HG03558 (cell line): ENCODE measurements around the gene HOXC12.

ENCODE experiments used
- ATAC-seq: cut with Tn5 transposase; IDR thresholded peaks from one replicate; pipeline ENCODE4 v1.9.1; 2021; ENCODE audit warnings: moderate number of reproducible peaks; ENCODE audit not compliant: unreplicated experiment; ENCODE audit errors: extremely low read depth

HOXC12 gene

GRCh38 chr12:53940443-53941014 lies 14.2 kb upstream of the HOXC12 start:
- ATAC-seq = no peak

- no peak for ATAC-seq
These were observed 13.5 kb upstream of the HOXC12 start for GRCh38 chr12:53941187-53941586.

GRCh38 chr12:53941750-53942149 lies 13.0 kb upstream of the HOXC12 start:
- ATAC-seq = no peak

GRCh38 chr12:53942467-53942997 lies 12.2 kb upstream of the HOXC12 start:
- no peak for ATAC-seq

GRCh38 chr12:53944209-53944608 lies 10.5 kb upstream of the HOXC12 start:
- no peak for ATAC-seq

- no peak for ATAC-seq
These were observed 9.5 kb upstream of the HOXC12 start for GRCh38 chr12:53944907-53945847.

- no peak for ATAC-seq
These were observed 7.0 kb upstream of the HOXC12 start for GRCh38 chr12:53947743-53948142.

GRCh38 chr12:53948650-53949593 lies 5.8 kb upstream of the HOXC12 start:
- ATAC-seq = no peak

- no peak for ATAC-seq
These were observed 4.9 kb upstream of the HOXC12 start for GRCh38 chr12:53949631-53950436.

GRCh38 chr12:53950437-53950773 lies 4.3 kb upstream of the HOXC12 start:
- ATAC-seq = no peak

- no peak for ATAC-seq
These were observed 3.7 kb upstream of the HOXC12 start for GRCh38 chr12:53950789-53951576.

- ATAC-seq = no peak
These were observed 2.9 kb upstream of the HOXC12 start for GRCh38 chr12:53951577-53952334.

GRCh38 chr12:53952335-53952694 lies 2.4 kb upstream of the HOXC12 start:
- no peak for ATAC-seq

- ATAC-seq = no peak
These were observed 1.6 kb upstream of the HOXC12 start for GRCh38 chr12:53952871-53953734.

GRCh38 chr12:53953831-53954693 lies 641 bp upstream of the HOXC12 start:
- no peak for ATAC-seq

GRCh38 chr12:53955036-53955775 lies 503 bp downstream of the HOXC12 start:
- ATAC-seq = no peak
